Vagina (tissue), 2 donors: ENCODE measurements around the gene OGFRL1. TPM values are rescaled to one million over a fixed set of nuclear protein-coding genes. Genes with fewer than 3 reads are reported as not detected.

ENCODE experiments used
- DNase-seq, 2 donors: peaks; one replicate each; pipeline ENCODE4 v3.0.0-alpha.2; 2017; ENCODE audit errors: extremely low spot score in 2 of 2
- H3K27ac ChIP-seq: fragments of 200-600 bp; sonication (generic); one replicate; pipeline ENCODE4 v1.5.1; 2019
- H3K27me3 ChIP-seq: fragments of 200-600 bp; sonication (generic); one replicate; pipeline ENCODE4 v1.5.1; 2019
- H3K36me3 ChIP-seq, 2 donors: fragments of 200-600 bp; sonication (generic); one replicate each; pipeline ENCODE4 v1.5.1; 2017 to 2019
- H3K4me1 ChIP-seq: fragments of 200-600 bp; sonication (generic); one replicate; pipeline ENCODE4 v1.5.1; 2019
- H3K4me3 ChIP-seq, 2 donors: fragments of 200-600 bp; sonication (generic); 1 replicate in 1 of 2; 2 replicates in 1 of 2; pipeline ENCODE4 v1.5.1; 2016 to 2019
- H3K9me3 ChIP-seq: fragments of 200-600 bp; sonication (generic); one replicate; pipeline ENCODE4 v1.5.1; 2019
- POLR2A ChIP-seq, 2 donors: fragments of 450-650 bp; IDR thresholded peaks; one replicate each; pipeline ENCODE4 v1.6.1; 2017; ENCODE audit warnings: antibody characterized with exemption in 2 of 2, mild to moderate bottlenecking in 2 of 2, moderate library complexity in 2 of 2
- POLR2AphosphoS5 ChIP-seq, 2 donors: sonication (generic); formaldehyde crosslinking; IDR thresholded peaks; one replicate each; pipeline ENCODE4 v1.9.0; 2017; ENCODE audit warnings: antibody characterized with exemption in 2 of 2, mild to moderate bottlenecking in 2 of 2, low read depth in 1 of 2; ENCODE audit not compliant: insufficient read depth in 1 of 2
- intact Hi-C: fragments of 100-400 bp; cut with DNase I; formaldehyde crosslinking; loops from one replicate; pipeline ENCODE4 v1.15.1; 2023
- total RNA-seq: library from RNA; depleted of rRNA; stranded (reverse); fragments of >200 nt; gene quantifications from one replicate; pipeline ENCODE4 v1.2.3, GENCODE V29; 2016
- TF ChIP-seq, protein P1 (sequence below), 3 experiments: fragments of 450-650 bp in 2 of 3; fragments of 200-600 bp in 1 of 3; sonication (generic) in 1 of 3; IDR thresholded peaks; one replicate each; pipeline ENCODE4 v1.5.1; 2017 to 2019; ENCODE audit warnings: antibody characterized with exemption in 3 of 3, mild to moderate bottlenecking in 2 of 3, moderate library complexity in 2 of 3

The OGFRL1 gene
- total RNA-seq, 1 donor from 2014 or later: 34.1 TPM

DNA sequence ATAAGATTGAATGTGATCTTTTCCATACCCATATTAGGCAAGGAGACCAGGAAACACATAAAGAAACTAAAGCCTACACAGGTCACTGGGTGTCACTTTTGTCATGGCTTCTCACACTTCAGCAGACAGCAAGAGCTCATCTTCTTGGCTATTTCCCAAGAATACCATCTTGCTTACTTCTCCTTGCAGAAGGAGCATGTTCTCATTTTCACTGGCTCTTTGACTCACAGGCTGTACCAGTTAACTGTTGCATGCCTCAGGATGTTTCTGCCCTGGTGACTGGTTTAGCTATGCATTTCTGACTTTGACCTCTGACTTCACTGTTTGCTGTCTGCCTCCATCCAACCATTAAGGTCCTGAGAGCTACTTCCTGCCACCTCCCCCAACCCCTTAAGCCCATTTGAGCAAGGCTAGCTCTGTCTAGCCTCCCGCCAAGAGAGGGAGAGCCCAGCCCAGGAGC lies 40.3 kb upstream of the OGFRL1 start:
- TF ChIP-seq POLR2AphosphoS5 (IDR thresholded peaks at IDR 0.05; ENCODE audit: insufficient read depth in 1 of 2, low read depth in 1 of 2): no peak
- TF ChIP-seq, protein P1, sequence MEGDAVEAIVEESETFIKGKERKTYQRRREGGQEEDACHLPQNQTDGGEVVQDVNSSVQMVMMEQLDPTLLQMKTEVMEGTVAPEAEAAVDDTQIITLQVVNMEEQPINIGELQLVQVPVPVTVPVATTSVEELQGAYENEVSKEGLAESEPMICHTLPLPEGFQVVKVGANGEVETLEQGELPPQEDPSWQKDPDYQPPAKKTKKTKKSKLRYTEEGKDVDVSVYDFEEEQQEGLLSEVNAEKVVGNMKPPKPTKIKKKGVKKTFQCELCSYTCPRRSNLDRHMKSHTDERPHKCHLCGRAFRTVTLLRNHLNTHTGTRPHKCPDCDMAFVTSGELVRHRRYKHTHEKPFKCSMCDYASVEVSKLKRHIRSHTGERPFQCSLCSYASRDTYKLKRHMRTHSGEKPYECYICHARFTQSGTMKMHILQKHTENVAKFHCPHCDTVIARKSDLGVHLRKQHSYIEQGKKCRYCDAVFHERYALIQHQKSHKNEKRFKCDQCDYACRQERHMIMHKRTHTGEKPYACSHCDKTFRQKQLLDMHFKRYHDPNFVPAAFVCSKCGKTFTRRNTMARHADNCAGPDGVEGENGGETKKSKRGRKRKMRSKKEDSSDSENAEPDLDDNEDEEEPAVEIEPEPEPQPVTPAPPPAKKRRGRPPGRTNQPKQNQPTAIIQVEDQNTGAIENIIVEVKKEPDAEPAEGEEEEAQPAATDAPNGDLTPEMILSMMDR (IDR thresholded peaks at IDR 0.05): no peak
- no peak for TF ChIP-seq POLR2A (IDR thresholded peaks at IDR 0.05)
- Histone ChIP-seq H3K27ac (no peak overlapping the region), H3K9me3 (no peaks in the 10 kb centered on the region), H3K27me3 (no peaks in the 10 kb centered on the region), H3K4me3 (no peak overlapping the region), H3K36me3 (no peaks in the 10 kb centered on the region), H3K4me1 (peaks cover 8% of the 10 kb centered on the region)
- DNase-seq: no peak
- intact Hi-C loops: no loop called here

DNA sequence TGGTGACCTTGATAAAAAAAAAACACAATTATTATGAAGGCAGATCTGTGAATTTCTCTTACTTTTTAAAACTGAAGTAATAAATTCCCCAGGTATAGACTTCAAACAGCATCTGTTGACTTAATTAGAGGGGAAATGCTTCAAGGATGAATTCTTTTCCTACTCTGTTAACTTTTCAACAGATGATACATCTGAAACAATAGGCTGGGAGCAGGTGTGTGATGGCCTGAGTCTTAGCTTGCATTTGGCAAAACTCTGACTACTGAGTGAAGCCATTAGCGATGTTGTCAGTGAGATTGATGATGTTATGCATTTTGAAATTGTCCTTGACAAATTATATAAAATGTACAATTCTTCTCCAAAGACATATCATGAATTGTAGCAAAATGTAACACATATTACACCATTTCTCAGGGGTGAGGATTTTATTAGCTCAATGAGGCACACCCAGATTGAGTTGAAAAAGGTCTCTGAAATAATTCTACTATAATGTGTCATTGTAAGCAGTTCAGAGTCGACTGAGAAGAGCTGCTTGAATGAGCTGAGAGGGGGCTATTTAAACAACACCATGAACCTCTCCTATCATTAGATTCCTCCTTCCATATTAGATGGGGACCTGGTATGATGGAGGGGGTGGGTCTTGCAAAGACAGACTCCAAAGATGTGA lies 39.6 kb upstream of the OGFRL1 start:
- H3K36me3 ChIP-seq: no peaks in the 10 kb centered on the region
- TF ChIP-seq POLR2AphosphoS5 (IDR thresholded peaks at IDR 0.05; ENCODE audit: insufficient read depth in 1 of 2, low read depth in 1 of 2) (no peak), POLR2A (IDR thresholded peaks at IDR 0.05) (no peak)
- TF ChIP-seq, protein P1 (IDR thresholded peaks at IDR 0.05): no peak
- H3K27me3 ChIP-seq: no peaks in the 10 kb centered on the region
- H3K4me1 ChIP-seq: peaks cover 12% of the 10 kb centered on the region
- no peaks in the 10 kb centered on the region for H3K9me3 ChIP-seq
- no peak overlapping the region for H3K27ac ChIP-seq
- no peak for DNase-seq
- H3K4me3 ChIP-seq: no peak overlapping the region
- intact Hi-C loops: no loop called here

DNA sequence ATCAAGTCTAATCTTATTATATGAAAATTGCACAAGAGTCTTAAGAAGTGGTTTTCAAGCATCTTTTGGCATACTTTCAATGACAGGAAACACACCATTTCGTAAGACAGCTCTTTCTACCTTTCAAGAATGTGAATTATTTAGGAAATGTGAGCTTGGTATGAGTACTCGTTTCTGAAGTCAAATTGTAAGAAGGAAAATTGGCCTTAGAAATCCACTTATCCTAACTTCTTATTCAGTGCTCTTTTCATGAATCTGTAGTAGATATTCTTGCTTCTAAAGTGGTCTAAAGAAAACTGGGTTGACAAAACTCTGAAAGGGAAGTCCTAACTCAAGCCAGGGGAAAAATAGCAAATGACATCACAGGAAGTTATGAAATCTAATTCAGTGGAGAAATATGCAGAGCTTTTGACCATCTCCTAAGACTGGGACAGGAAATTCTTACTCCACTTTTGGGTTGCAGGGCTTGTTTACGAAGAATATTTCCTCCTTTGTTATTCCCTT lies 38.5 kb upstream of the OGFRL1 start:
- H3K9me3 ChIP-seq: no peaks in the 10 kb centered on the region
- peak overlapping the region; percentile 21 for H3K27ac ChIP-seq
- intact Hi-C loops: no loop called here
- DNase-seq: no peak
- H3K27me3 ChIP-seq: no peaks in the 10 kb centered on the region
- H3K36me3 ChIP-seq: no peaks in the 10 kb centered on the region
- TF ChIP-seq POLR2AphosphoS5 (IDR thresholded peaks at IDR 0.05; ENCODE audit: insufficient read depth in 1 of 2, low read depth in 1 of 2): peak; percentile 7 to 53
- TF ChIP-seq, protein P1 (IDR thresholded peaks at IDR 0.05): no peak
- H3K4me3 ChIP-seq: no peak overlapping the region
- H3K4me1 ChIP-seq: peaks cover 14% of the 10 kb centered on the region

DNA sequence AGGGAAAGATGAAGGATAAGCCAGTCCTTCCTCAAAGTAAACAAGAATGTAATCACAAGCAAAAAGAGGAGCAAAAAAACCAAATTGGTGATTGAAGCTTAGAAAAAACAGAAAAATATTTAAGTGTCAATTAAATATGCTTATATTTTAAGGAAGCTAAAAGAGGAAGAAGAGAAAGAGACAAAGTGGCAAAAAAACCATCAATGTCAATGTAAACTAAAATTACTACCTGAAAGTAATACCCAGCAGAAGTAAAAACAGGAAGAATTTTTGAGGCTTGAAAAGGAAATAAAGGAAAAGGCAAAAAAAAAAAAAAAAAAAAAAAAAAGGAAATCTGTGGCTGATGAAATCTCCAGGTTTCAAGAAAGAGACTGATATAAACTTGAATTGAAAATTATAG lies 36.2 kb upstream of the OGFRL1 start:
- Histone ChIP-seq H3K9me3 (no peaks in the 10 kb centered on the region), H3K27me3 (no peaks in the 10 kb centered on the region), H3K27ac (no peak overlapping the region), H3K4me3 (no peak overlapping the region), H3K4me1 (peaks cover 14% of the 10 kb centered on the region), H3K36me3 (no peaks in the 10 kb centered on the region)
- TF ChIP-seq POLR2A (IDR thresholded peaks at IDR 0.05) (no peak), POLR2AphosphoS5 (IDR thresholded peaks at IDR 0.05; ENCODE audit: insufficient read depth in 1 of 2, low read depth in 1 of 2) (no peak)
- TF ChIP-seq, protein P1 (IDR thresholded peaks at IDR 0.05): no peak
- no peak for DNase-seq
- intact Hi-C loops: no loop called here

DNA sequence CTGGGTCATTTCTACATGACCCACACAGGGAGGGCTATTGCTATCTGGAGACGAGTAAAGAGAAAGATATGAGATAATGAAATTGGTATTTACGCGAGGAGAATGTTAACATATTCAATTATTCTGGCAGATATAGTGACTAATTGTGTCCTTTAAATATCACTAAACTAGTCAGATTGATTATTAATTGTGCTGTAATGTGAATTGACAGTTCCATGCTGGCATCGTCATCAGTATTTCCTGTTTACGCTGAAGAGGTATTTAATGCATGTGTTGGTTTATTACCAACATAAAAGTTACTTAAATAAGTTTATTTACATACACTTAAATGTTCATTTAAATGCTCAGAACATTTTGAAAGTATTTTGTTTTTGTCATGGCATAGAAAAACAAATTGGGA lies 35.7 kb upstream of the OGFRL1 start:
- intact Hi-C loops: no loop called here
- no peak overlapping the region for H3K4me3 ChIP-seq
- H3K9me3 ChIP-seq: no peaks in the 10 kb centered on the region
- no peak for DNase-seq
- H3K27me3 ChIP-seq: no peaks in the 10 kb centered on the region
- H3K27ac ChIP-seq: no peak overlapping the region
- TF ChIP-seq POLR2AphosphoS5 (IDR thresholded peaks at IDR 0.05; ENCODE audit: insufficient read depth in 1 of 2, low read depth in 1 of 2) (no peak), POLR2A (IDR thresholded peaks at IDR 0.05) (no peak)
- TF ChIP-seq, protein P1 (IDR thresholded peaks at IDR 0.05): no peak
- no peaks in the 10 kb centered on the region for H3K36me3 ChIP-seq
- H3K4me1 ChIP-seq: peaks cover 14% of the 10 kb centered on the region
